H1 (cell line): ENCODE measurements around the gene CFAP74. TPM values are rescaled to one million over a fixed set of nuclear protein-coding genes. Genes with fewer than 3 reads are reported as not detected.

Source experiments
- CTCF ChIA-PET: fragments of 300-600 bp; sonication (Branson Sonifier 250); formaldehyde crosslinking; loops from one replicate; lab custom pipeline; 2021; ENCODE audit not compliant: partially characterized antibody; lab: Charles Lee
- POLR2A ChIA-PET: fragments of 300-600 bp; sonication (Branson Sonifier 250); formaldehyde crosslinking; loops from one replicate; lab custom pipeline; 2021; ENCODE audit warnings: inconsistent platforms; ENCODE audit not compliant: partially characterized antibody; lab: Charles Lee
- DNase-seq, 2 experiments: peaks; one replicate each; pipeline versions ENCODE4 v3.0.0 to v3.0.0-alpha.2; 2010 to 2022; ENCODE audit warnings: low spot score in 2 of 2, low read depth in 1 of 2, mixed read lengths in 1 of 2
- FAIRE-seq: peaks from 2 replicates; lab custom pipeline; 2011; peaks lifted over from hg19 to GRCh38; lab: Jason Lieb, UNC
- H2AFZ ChIP-seq: 2 replicates; pipeline ENCODE4 v1.8.1; 2012; ENCODE audit warnings: low read length, inconsistent platforms
- H2AK5ac ChIP-seq: 2 replicates; pipeline ENCODE4 v1.6.1; 2013; ENCODE audit warnings: low read depth, low read length
- H2BK120ac ChIP-seq: replicated peaks from 2 replicates; pipeline ENCODE3; 2013; ENCODE audit warnings: low read depth, low read length, inconsistent platforms
- H2BK12ac ChIP-seq: 2 replicates; pipeline ENCODE4 v1.6.1; 2013; ENCODE audit warnings: low read depth, low read length
- H2BK15ac ChIP-seq: 2 replicates; pipeline ENCODE4 v1.6.1; 2013; ENCODE audit warnings: low read length
- H2BK20ac ChIP-seq: 2 replicates; pipeline ENCODE4 v1.6.1; 2013; ENCODE audit warnings: low read length
- H2BK5ac ChIP-seq: 2 replicates; pipeline ENCODE4 v1.6.1; 2013; ENCODE audit warnings: low read depth, low read length
- H3K14ac ChIP-seq: 2 replicates; pipeline ENCODE4 v1.6.1; 2013; ENCODE audit warnings: inconsistent platforms; ENCODE audit not compliant: insufficient read length
- H3K18ac ChIP-seq: 2 replicates; pipeline ENCODE4 v1.6.1; 2013; ENCODE audit warnings: low read length; ENCODE audit errors: extremely low read depth
- H3K23ac ChIP-seq: 2 replicates; pipeline ENCODE4 v1.6.1; 2013; ENCODE audit warnings: inconsistent platforms; ENCODE audit not compliant: insufficient read length
- H3K23me2 ChIP-seq: 2 replicates; pipeline ENCODE4 v1.6.1; 2013; ENCODE audit warnings: low read depth, low read length
- H3K27ac ChIP-seq: 2 replicates; pipeline ENCODE4 v1.6.1; 2011; ENCODE audit warnings: low read depth, low read length, inconsistent platforms
- H3K27me3 ChIP-seq, 4 experiments: replicated peaks in 1 of 4; 1 replicate in 1 of 4; 2 replicates in 3 of 4; pipeline versions ENCODE4 v1.6.1 to v1.8.1; 2011 to 2013; ENCODE audit warnings: low read length in 3 of 4, mild to moderate bottlenecking in 3 of 4, inconsistent platforms in 2 of 4, mixed read lengths in 2 of 4, moderate library complexity in 1 of 4; ENCODE audit not compliant: control insufficient read depth in 3 of 4, insufficient read depth in 3 of 4; ENCODE audit errors: extremely low read depth in 1 of 4
- H3K36me3 ChIP-seq, 4 experiments: 2 replicates each; pipeline versions ENCODE4 v1.6.1 to v1.8.1; 2011 to 2013; ENCODE audit warnings: mild to moderate bottlenecking in 4 of 4, low read length in 3 of 4, moderate library complexity in 2 of 4, control low read depth in 1 of 4, inconsistent platforms in 1 of 4; ENCODE audit not compliant: insufficient read depth in 4 of 4, control insufficient read depth in 2 of 4
- H3K4ac ChIP-seq: replicated peaks from 2 replicates; pipeline ENCODE3; 2013; ENCODE audit warnings: low read length, low read depth, mixed read lengths, inconsistent platforms; ENCODE audit not compliant: insufficient read length
- H3K4me1 ChIP-seq, 4 experiments: replicated peaks in 1 of 4; 1 replicate in 1 of 4; 2 replicates in 3 of 4; pipeline versions ENCODE4 v1.6.1 to v1.8.1; 2011 to 2013; ENCODE audit warnings: low read length in 3 of 4, inconsistent platforms in 2 of 4, mixed read lengths in 1 of 4; ENCODE audit not compliant: insufficient read depth in 4 of 4, control insufficient read depth in 3 of 4
- H3K4me2 ChIP-seq, 2 experiments: 2 replicates each; pipeline versions ENCODE4 v1.6.1 to v1.8.1; 2011 to 2013; ENCODE audit warnings: low read depth in 2 of 2, low read length in 2 of 2, control low read depth in 1 of 2, inconsistent platforms in 1 of 2, mild to moderate bottlenecking in 1 of 2; ENCODE audit not compliant: insufficient read depth in 1 of 2
- H3K4me3 ChIP-seq, 4 experiments: fragments of 200-600, 300-600 bp in 1 of 4; sonication (generic), shearing (Covaris generic), sonication (Bioruptor Twin) in 1 of 4; 2 replicates each; pipeline versions ENCODE4 v1.5.1 to v1.8.1; 2011 to 2016; ENCODE audit warnings: low read length in 4 of 4, low read depth in 3 of 4, control low read depth in 2 of 4, inconsistent platforms in 2 of 4, mild to moderate bottlenecking in 2 of 4, mixed read lengths in 1 of 4, moderate library complexity in 1 of 4; ENCODE audit not compliant: insufficient read depth in 2 of 4; ENCODE audit errors: extremely low read depth in 1 of 4
- H3K56ac ChIP-seq: replicated peaks from 2 replicates; pipeline ENCODE3; 2013; ENCODE audit warnings: low read depth, mild to moderate bottlenecking, mixed read lengths, low read length, inconsistent platforms; ENCODE audit not compliant: insufficient read length
- H3K79me1 ChIP-seq: 2 replicates; pipeline ENCODE4 v1.6.1; 2013; ENCODE audit warnings: low read depth, low read length, control low read depth
- H3K79me2 ChIP-seq, 2 experiments: 2 replicates each; pipeline versions ENCODE4 v1.6.1 to v1.8.1; 2012 to 2013; ENCODE audit warnings: low read length in 2 of 2, mild to moderate bottlenecking in 2 of 2, inconsistent platforms in 1 of 2; ENCODE audit not compliant: insufficient read depth in 2 of 2, control insufficient read depth in 1 of 2
- H3K9ac ChIP-seq, 4 experiments: replicated peaks in 1 of 4; 1 replicate in 1 of 4; 2 replicates in 3 of 4; pipeline versions ENCODE4 v1.6.1 to v1.8.1; 2011 to 2013; ENCODE audit warnings: low read depth in 3 of 4, low read length in 3 of 4, control low read depth in 2 of 4, mild to moderate bottlenecking in 2 of 4, moderate library complexity in 2 of 4, inconsistent platforms in 1 of 4; ENCODE audit errors: extremely low read depth in 1 of 4
- H3K9me3 ChIP-seq, 2 experiments: 2 replicates each; pipeline versions ENCODE4 v1.6.1 to v1.8.1; 2012 to 2013; ENCODE audit warnings: mild to moderate bottlenecking in 2 of 2, moderate library complexity in 2 of 2, control low read depth in 1 of 2, inconsistent platforms in 1 of 2, low read depth in 1 of 2, low read length in 1 of 2, mixed read lengths in 1 of 2; ENCODE audit not compliant: insufficient read depth in 2 of 2
- H4K20me1 ChIP-seq, 2 experiments: replicated peaks in 1 of 2; 2 replicates each; pipeline versions ENCODE3 to v1.8.1; 2011 to 2013; ENCODE audit warnings: inconsistent platforms in 2 of 2, low read length in 2 of 2, mild to moderate bottlenecking in 1 of 2; ENCODE audit not compliant: insufficient read depth in 2 of 2, control insufficient read depth in 1 of 2
- H4K5ac ChIP-seq: 2 replicates; pipeline ENCODE4 v1.6.1; 2013; ENCODE audit warnings: low read length, low read depth, mixed read lengths, inconsistent platforms; ENCODE audit not compliant: insufficient read length
- H4K8ac ChIP-seq: 2 replicates; pipeline ENCODE4 v1.8.0; 2013; ENCODE audit warnings: mild to moderate bottlenecking, moderate library complexity, low read length, inconsistent platforms; ENCODE audit not compliant: insufficient read depth; ENCODE audit errors: extremely low read depth
- H4K91ac ChIP-seq: replicated peaks from 2 replicates; pipeline ENCODE3; 2013; ENCODE audit warnings: low read length, mixed read lengths, inconsistent platforms; ENCODE audit not compliant: insufficient read length
- EGR1 ChIP-seq: IDR thresholded peaks from 2 replicates; pipeline ENCODE4 v1.6.1; 2011; ENCODE audit warnings: low read depth, low read length, borderline replicate concordance
- HDAC2 ChIP-seq, 2 experiments: fragments of 300-600 bp in 1 of 2; sonication (generic) in 1 of 2; IDR thresholded peaks; 2 replicates each; pipeline ENCODE4 v1.6.1; 2011 to 2012; ENCODE audit warnings: low read depth in 2 of 2, low read length in 2 of 2, mild to moderate bottlenecking in 2 of 2, moderate library complexity in 2 of 2, borderline replicate concordance in 1 of 2, inconsistent platforms in 1 of 2
- JUND ChIP-seq: IDR thresholded peaks from 2 replicates; pipeline ENCODE4 v1.6.1; 2011; ENCODE audit warnings: mild to moderate bottlenecking, improper control_type of control experiment, low read length
- POLR2A ChIP-seq, 2 experiments: IDR thresholded peaks; 1 replicate in 1 of 2; 2 replicates in 1 of 2; pipeline ENCODE4 v1.6.1; 2011; ENCODE audit warnings: low read depth in 2 of 2, low read length in 2 of 2, mild to moderate bottlenecking in 2 of 2; ENCODE audit errors: control extremely low read depth in 1 of 2
- POLR2AphosphoS5 ChIP-seq: IDR thresholded peaks from 2 replicates; pipeline ENCODE4 v1.6.1; 2011; ENCODE audit warnings: low read depth, low read length
- RAD21 ChIP-seq, 2 experiments: IDR thresholded peaks in 1 of 2; conservative IDR thresholded peaks in 1 of 2; 2 replicates each; pipeline ENCODE4 v1.6.1; 2011; ENCODE audit warnings: low read depth in 2 of 2, low read length in 2 of 2, improper control_type of control experiment in 1 of 2, inconsistent platforms in 1 of 2, mild to moderate bottlenecking in 1 of 2, moderate library complexity in 1 of 2
- RFX5 ChIP-seq: IDR thresholded peaks from 2 replicates; pipeline ENCODE4 v1.6.1; 2011; ENCODE audit warnings: low read depth, low read length, improper control_type of control experiment, borderline replicate concordance
- TBP ChIP-seq: IDR thresholded peaks from 2 replicates; pipeline ENCODE4 v1.6.1; 2011; ENCODE audit warnings: low read depth, low read length, improper control_type of control experiment
- YY1 ChIP-seq: IDR thresholded peaks from 2 replicates; pipeline ENCODE4 v1.6.1; 2011; ENCODE audit warnings: low read depth, mild to moderate bottlenecking, low read length
- WGBS, 2 experiments: shearing (Covaris generic) in 1 of 2; methylation state at CpG; one replicate each; pipeline versions ENCODE4 v1.1.6 to v1.1.7; 2013 to 2015; ENCODE audit warnings: low lambda C conversion rate in 2 of 2, mixed read lengths in 2 of 2, inconsistent platforms in 1 of 2, low coverage in 1 of 2, missing lambda C conversion rate in 1 of 2; ENCODE audit not compliant: insufficient replicate concordance in 2 of 2, insufficient coverage in 1 of 2, insufficient read length in 1 of 2; ENCODE audit errors: extremely low coverage in 1 of 2, missing lambda C conversion rate in 1 of 2; 5-methylcytosine and 5-hydroxymethylcytosine counted together
- polyA plus RNA-seq, 7 experiments: library from polyadenylated mRNA; depleted of rRNA in 3 of 7; stranded (reverse) in 5 of 7; unstranded in 2 of 7; fragments of >200 nt in 5 of 7; fragments of 200-250 nt in 2 of 7; gene quantifications; 1 replicate in 5 of 7; 2 replicates in 1 of 7; 4 replicates in 1 of 7; pipeline versions ENCODE4 v1.2.1 to v1.2.3, GENCODE V29; 2011 to 2013; ENCODE audit warnings: missing spikeins in 2 of 7, mixed read lengths in 2 of 7
- total RNA-seq: library from RNA; stranded (reverse); fragmentation: NEBNext Ultra II Directional; extraction: Animal tissue kit (Norgen Biotek cat#: 25700); gene quantifications from 2 replicates; pipeline ENCODE4 v1.2.1, GENCODE V29; 2021

The CFAP74 gene
- total and polyA plus RNA-seq, 2 of the 8 experiments (the other 6 are each of a cell fraction or from before 2014, with no cell fraction given), result 0.09 to 0.20 TPM

- H4K8ac ChIP-seq, result no peak overlapping the region
- no peak overlapping the region for H4K5ac ChIP-seq
- POLR2A ChIA-PET, result interaction anchor here (0.9 to 1.6 kb wide), 3 partner anchors 11 to 153 kb away, joined by 4 to 6 read pairs (median 4); no protein-coding TSS in a partner anchor
- no peak overlapping the region for H3K9ac ChIP-seq
- no peak overlapping the region for H2BK12ac ChIP-seq
- H3K23me2 ChIP-seq, result peaks cover 7% of the 10 kb centered on the region
- no peak overlapping the region for H2AK5ac ChIP-seq
- H2AFZ ChIP-seq, result no peak overlapping the region
- H3K9me3 ChIP-seq, result no peaks in the 10 kb centered on the region
- no peak overlapping the region; the same call in 1 of the 2 replicates for H3K18ac ChIP-seq
- no peak overlapping the region for H2BK5ac ChIP-seq
- no peak overlapping the region for H2BK120ac ChIP-seq
- no peak overlapping the region for H3K4me2 ChIP-seq
- 40% methylated on average over 18 of the region's 20 CpGs; no CpG with 5 or more reads in 1 of the 2 experiments for WGBS, 2 experiments
- H3K36me3 ChIP-seq, result no peaks in the 10 kb centered on the region
- no peak overlapping the region for H3K27ac ChIP-seq
- peaks cover 0 to 26% (median 19%) of the 10 kb centered on the region in 4 experiments; a peak in 6 of 7 replicates for H3K4me1 ChIP-seq
- 0 out of 2 replicates have a peak overlapping the region, but pooled peaks have one; percentile 10 for H2BK20ac ChIP-seq
- no peak overlapping the region for H3K4ac ChIP-seq
- no peaks in the 10 kb centered on the region for H3K79me1 ChIP-seq
- peaks cover 1 to 3% of the 10 kb centered on the region in 2 experiments for H4K20me1 ChIP-seq
- H3K79me2 ChIP-seq, result peaks cover 0 to under 1% of the 10 kb centered on the region in 2 experiments; a peak in 1 of 4 replicates
- H3K23ac ChIP-seq, result no peak overlapping the region
- 0 out of 2 replicates have a peak overlapping the region, but pooled peaks have one; percentile 46 for H2BK15ac ChIP-seq
- H3K14ac ChIP-seq, result no peak overlapping the region
- FAIRE-seq (no peak), DNase-seq (peak; percentile 64 to 96)
- CTCF ChIA-PET, result interaction anchor here (0.7 to 8.8 kb wide), 32 partner anchors 9 to 269 kb away, joined by 3 to 249 read pairs (median 6); partner anchors contain the start of genes CFAP74 and GABRD
- peak overlapping the region in 1 of 4 experiments; percentile 39; a peak in 1 of 8 replicates for H3K4me3 ChIP-seq
- peaks cover 0 to 7% (median 0%) of the 10 kb centered on the region in 4 experiments; a peak in 3 of 7 replicates for H3K27me3 ChIP-seq
- no peak overlapping the region for H3K56ac ChIP-seq
- peak overlapping the region; percentile 69 for H4K91ac ChIP-seq
- no peak for TF ChIP-seq POLR2A (IDR thresholded peaks at IDR 0.05; ENCODE audit: control extremely low read depth in 1 of 2, low read depth in 2 of 2, low read length in 2 of 2)
- TF ChIP-seq HDAC2 (IDR thresholded peaks at IDR 0.05; ENCODE audit: borderline replicate concordance in 1 of 2, low read depth in 2 of 2, low read length in 2 of 2), result 0 out of 4 replicates have a peak, but pooled peaks of 1 of the 2 experiments have one; percentile 26
- TF ChIP-seq RAD21 (IDR thresholded peaks at IDR 0.05 in 1 of 2, conservative IDR thresholded peaks at IDR 0.05 in 1 of 2; ENCODE audit: low read depth in 2 of 2, low read length in 2 of 2), result peak; percentile 84 to 88
- TF ChIP-seq EGR1, result no peak
- 0 out of 2 replicates have a peak, but pooled peaks have one; percentile 19 for TF ChIP-seq JUND
- TF ChIP-seq YY1, result 0 out of 2 replicates have a peak, but pooled peaks have one; percentile 39
- TF ChIP-seq RFX5, result 0 out of 2 replicates have a peak, but pooled peaks have one; percentile 21
- TF ChIP-seq POLR2AphosphoS5, result no peak
- TF ChIP-seq TBP, result peak; percentile 60; the same call in 1 of the 2 replicates
These were observed 42.8 kb upstream of the CFAP74 start for GRCh38 chr1:2046174-2046917.
